Measurements from ENCODE around the gene GH1.
"Not testable (repeated sequence)": the region's sequence is repeated elsewhere in the genome, so short reads cannot be mapped to it uniquely, and the experiment has no call there.

GH1 gene

GRCh38 chr17:63925615-63926014, 7.0 kb upstream of the GH1 start:
- DNase-seq = no peak

- not testable (repeated sequence) for DNase-seq
Measured at GRCh38 chr17:63922402-63922801, 3.8 kb upstream of the GH1 start.

- not testable (repeated sequence) for DNase-seq
Measured at GRCh38 chr17:63920779-63921178, 2.1 kb upstream of the GH1 start.

- DNase-seq = not testable (repeated sequence)
Measured at GRCh38 chr17:63920050-63920449, 1.4 kb upstream of the GH1 start.

GRCh38 chr17:63919311-63919723, 678 bp upstream of the GH1 start:
- DNase-seq = peak; percentile 61

GRCh38 chr17:63918305-63918704, 334 bp downstream of the GH1 start:
- no peak for DNase-seq

- no peak for DNase-seq
Measured at GRCh38 chr17:63917646-63918045, 993 bp downstream of the GH1 start.

GRCh38 chr17:63917206-63917605, 1.4 kb downstream of the GH1 start:
- DNase-seq = not testable (repeated sequence)

- DNase-seq = no peak
Measured at GRCh38 chr17:63916566-63917185, 2.0 kb downstream of the GH1 start.

GRCh38 chr17:63915753-63916152, 2.9 kb downstream of the GH1 start:
- not testable (repeated sequence) for DNase-seq

GRCh38 chr17:63914471-63914870, 4.2 kb downstream of the GH1 start:
- no peak for DNase-seq

- DNase-seq = no peak
Measured at GRCh38 chr17:63911657-63912100, 7.0 kb downstream of the GH1 start.

- no peak for DNase-seq
Measured at GRCh38 chr17:63911041-63911635, 7.5 kb downstream of the GH1 start, which contains the start of gene CSHL1. Gene CSHL1, minus strand, starts transcription at chr17:63911258. Its CDS starts 62 bp downstream, at chr17:63911196.

- DNase-seq = no peak
Measured at GRCh38 chr17:63910096-63910495, 8.5 kb downstream of the GH1 start.

GRCh38 chr17:63909586-63909985, 9.1 kb downstream of the GH1 start:
- DNase-seq = not testable (repeated sequence)

- DNase-seq = not testable (repeated sequence)
Measured at GRCh38 chr17:63907161-63907778, 11.4 kb downstream of the GH1 start.

- DNase-seq = not testable (repeated sequence)
Measured at GRCh38 chr17:63904796-63905195, 13.8 kb downstream of the GH1 start.

- not testable (repeated sequence) for DNase-seq
Measured at GRCh38 chr17:63903787-63904201, 14.8 kb downstream of the GH1 start.

- DNase-seq = not testable (repeated sequence)
Measured at GRCh38 chr17:63901971-63902370, 16.7 kb downstream of the GH1 start.

- not testable (repeated sequence) for DNase-seq
Measured at GRCh38 chr17:63898899-63899798, 19.5 kb downstream of the GH1 start.

GRCh38 chr17:63896524-63897354, 21.9 kb downstream of the GH1 start, which contains the start of gene CSH1:
Gene CSH1, minus strand, starts transcription at chr17:63896574. Its CDS starts 63 bp downstream, at chr17:63896511.
- DNase-seq = not testable (repeated sequence)

- not testable (repeated sequence) for DNase-seq
Measured at GRCh38 chr17:63894821-63895220, 23.8 kb downstream of the GH1 start.
